HEK293T (cell line): Measurements from ENCODE around the gene CFTR.

Experiments
- CTCF ChIA-PET: fragments of 350-600 bp; formaldehyde crosslinking; extraction: SDS; loops from one replicate; lab custom pipeline; 2021; ENCODE audit warnings: antibody characterized with exemption, inconsistent platforms; lab: Yijun Ruan, JAX
- POLR2A ChIA-PET: fragments of 350-600 bp; formaldehyde crosslinking; extraction: SDS; loops from one replicate; lab custom pipeline; 2020; ENCODE audit warnings: antibody characterized with exemption, inconsistent platforms; lab: Yijun Ruan, JAX
- DNase-seq: peaks from one replicate; pipeline ENCODE4 v3.0.0; 2012; ENCODE audit warnings: mixed read lengths; ENCODE audit errors: extremely low spot score
- ARNT ChIP-seq: fragments of 450-650 bp; IDR thresholded peaks from 2 replicates; pipeline ENCODE4 v1.6.1; 2017; ENCODE audit warnings: mild to moderate bottlenecking
- BHLHE40 ChIP-seq: fragments of 450-650 bp; IDR thresholded peaks from 2 replicates; pipeline ENCODE4 v1.6.1; 2016; ENCODE audit warnings: mild to moderate bottlenecking, moderate library complexity, borderline replicate concordance
- CTBP1 ChIP-seq: fragments of 450-650 bp; IDR thresholded peaks from 2 replicates; pipeline ENCODE4 v1.6.1; 2016; ENCODE audit warnings: borderline replicate concordance
- ELF4 ChIP-seq: fragments of 450-650 bp; IDR thresholded peaks from 2 replicates; pipeline ENCODE4 v1.6.1; 2017; ENCODE audit warnings: antibody characterized with exemption
- FOXA1 ChIP-seq: fragments of 450-650 bp; IDR thresholded peaks from 2 replicates; pipeline ENCODE4 v1.6.1; 2016; ENCODE audit warnings: mild to moderate bottlenecking
- FOXK2 ChIP-seq: fragments of 450-650 bp; IDR thresholded peaks from 2 replicates; pipeline ENCODE4 v1.6.1; 2016; ENCODE audit warnings: mild to moderate bottlenecking
- FOXM1 ChIP-seq: fragments of 450-650 bp; IDR thresholded peaks from 2 replicates; pipeline ENCODE4 v1.6.1; 2017; ENCODE audit warnings: mild to moderate bottlenecking, borderline replicate concordance
- HDGF ChIP-seq: fragments of 450-650 bp; IDR thresholded peaks from 2 replicates; pipeline ENCODE4 v1.6.1; 2017; ENCODE audit warnings: antibody characterized with exemption, borderline replicate concordance
- L3MBTL2 ChIP-seq: fragments of 450-650 bp; conservative IDR thresholded peaks from 2 replicates; pipeline ENCODE4 v1.6.1; 2016; ENCODE audit warnings: mild to moderate bottlenecking
- LEF1 ChIP-seq: fragments of 450-650 bp; IDR thresholded peaks from 2 replicates; pipeline ENCODE4 v1.6.1; 2017; ENCODE audit warnings: mild to moderate bottlenecking, borderline replicate concordance
- NFRKB ChIP-seq: fragments of 450-650 bp; IDR thresholded peaks from 2 replicates; pipeline ENCODE4 v1.6.1; 2016; ENCODE audit warnings: mild to moderate bottlenecking, moderate library complexity
- SP1 ChIP-seq: fragments of 450-650 bp; IDR thresholded peaks from 2 replicates; pipeline ENCODE4 v1.6.1; 2017
- SUZ12 ChIP-seq: fragments of 450-650 bp; IDR thresholded peaks from 2 replicates; pipeline ENCODE4 v1.6.1; 2016; ENCODE audit warnings: mild to moderate bottlenecking
- TARDBP ChIP-seq: fragments of 450-650 bp; IDR thresholded peaks from 2 replicates; pipeline ENCODE4 v1.6.1; 2016
- ZNF384 ChIP-seq: fragments of 450-650 bp; IDR thresholded peaks from 2 replicates; pipeline ENCODE4 v1.6.1; 2016
- TF ChIP-seq, protein P1 (sequence below): fragments of 450-650 bp; IDR thresholded peaks from 2 replicates; pipeline ENCODE4 v1.6.1; 2016

Gene CFTR

DNA sequence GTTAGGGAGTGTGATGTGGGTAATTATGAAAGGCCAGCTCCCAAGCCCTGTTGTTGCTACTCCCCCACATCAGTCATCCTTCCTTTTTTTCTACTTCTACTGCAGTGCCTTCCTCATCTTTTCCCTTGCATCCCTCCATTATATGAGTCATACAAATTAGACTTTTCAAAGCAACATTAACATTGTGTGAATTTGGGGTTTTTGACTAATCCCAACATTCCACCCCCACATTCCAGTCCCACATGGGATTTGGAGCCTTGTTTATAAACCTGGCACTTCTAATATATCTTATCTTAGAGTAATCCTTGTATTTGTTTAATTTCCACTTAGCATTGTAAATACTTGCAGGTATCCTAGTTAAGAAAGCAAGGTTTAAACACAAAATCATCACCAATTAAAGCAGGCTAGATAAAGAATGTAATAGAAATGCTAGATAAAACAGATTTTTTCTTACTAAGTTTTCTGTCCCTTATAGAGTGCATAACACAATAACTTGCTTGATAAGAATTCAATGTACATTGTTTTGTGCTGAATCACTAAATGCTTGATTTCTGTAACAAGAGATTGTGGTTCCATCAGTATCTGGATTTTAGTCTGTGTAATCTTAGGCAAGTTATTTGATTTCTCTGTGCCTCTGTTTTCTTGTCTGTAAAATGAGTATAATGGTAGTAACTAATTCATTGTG is 165.8 kb downstream of the CFTR start:
- ChIA-PET POLR2A (no interaction called here), CTCF (no interaction called here)
- TF ChIP-seq FOXK2 (no peak), ZNF384 (no peak), HDGF (no peak), BHLHE40 (no peak), CTBP1 (no peak)
- no peak for DNase-seq

DNA sequence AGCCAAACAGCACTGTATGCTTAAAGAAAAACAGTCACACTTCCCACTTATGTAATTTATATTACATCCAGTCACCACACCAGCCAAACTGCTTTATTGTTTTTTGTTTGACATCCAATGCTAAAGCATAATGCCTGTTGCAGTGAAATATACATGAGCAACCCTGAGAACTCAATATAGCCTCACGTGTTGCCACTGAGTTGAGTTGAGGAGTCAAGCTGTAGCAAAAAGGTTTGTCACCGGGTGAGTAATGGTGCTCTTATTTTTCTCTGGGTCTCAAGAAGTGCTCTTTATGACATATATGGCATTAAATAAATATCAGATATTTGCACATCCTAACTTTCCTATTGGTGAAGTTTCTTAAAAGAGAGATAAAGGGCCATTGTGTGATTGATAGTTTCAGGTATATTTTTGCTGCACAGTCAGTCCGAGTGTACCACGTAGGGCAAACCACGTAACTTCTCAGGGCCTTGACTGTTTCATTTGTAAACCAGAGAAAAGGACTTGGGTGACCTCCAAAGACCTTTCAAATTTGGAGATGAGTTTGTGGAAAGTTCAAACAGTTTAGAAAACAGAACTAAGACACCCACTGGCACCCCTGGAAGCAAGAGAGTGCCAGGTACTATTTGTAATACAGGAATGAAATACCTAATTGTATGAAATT is 168.5 kb downstream of the CFTR start:
- TF ChIP-seq SUZ12, result no peak
- no peak for DNase-seq
- ChIA-PET POLR2A (no interaction called here), CTCF (no interaction called here)

DNA sequence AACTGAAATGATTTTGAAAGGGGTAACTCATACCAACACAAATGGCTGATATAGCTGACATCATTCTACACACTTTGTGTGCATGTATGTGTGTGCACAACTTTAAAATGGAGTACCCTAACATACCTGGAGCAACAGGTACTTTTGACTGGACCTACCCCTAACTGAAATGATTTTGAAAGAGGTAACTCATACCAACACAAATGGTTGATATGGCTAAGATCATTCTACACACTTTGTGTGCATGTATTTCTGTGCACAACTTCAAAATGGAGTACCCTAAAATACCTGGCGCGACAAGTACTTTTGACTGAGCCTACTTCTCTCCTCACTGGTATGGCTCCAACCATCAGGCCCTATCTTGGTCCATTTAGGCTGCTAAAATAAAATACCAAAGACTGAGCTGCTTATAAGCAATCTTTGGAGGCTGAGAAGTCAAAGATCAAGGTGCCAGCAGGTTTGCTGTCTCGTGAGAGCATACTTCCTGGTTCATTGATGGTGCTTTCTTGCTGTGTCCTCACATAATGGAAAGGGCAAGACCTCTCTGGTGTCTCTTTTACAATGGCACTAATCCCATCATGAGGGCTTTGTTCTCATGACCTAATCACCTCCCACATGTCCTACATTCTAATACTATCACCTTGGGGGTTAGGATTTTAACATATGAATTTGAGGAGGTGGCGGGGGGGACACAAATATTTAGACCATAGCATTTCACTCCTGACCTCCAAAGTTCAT is 173.3 kb downstream of the CFTR start:
- TF ChIP-seq CTBP1 (no peak), ARNT (no peak), SP1 (no peak), ZNF384 (no peak)
- ChIA-PET CTCF (no interaction called here), POLR2A (no interaction called here)
- no peak for DNase-seq

DNA sequence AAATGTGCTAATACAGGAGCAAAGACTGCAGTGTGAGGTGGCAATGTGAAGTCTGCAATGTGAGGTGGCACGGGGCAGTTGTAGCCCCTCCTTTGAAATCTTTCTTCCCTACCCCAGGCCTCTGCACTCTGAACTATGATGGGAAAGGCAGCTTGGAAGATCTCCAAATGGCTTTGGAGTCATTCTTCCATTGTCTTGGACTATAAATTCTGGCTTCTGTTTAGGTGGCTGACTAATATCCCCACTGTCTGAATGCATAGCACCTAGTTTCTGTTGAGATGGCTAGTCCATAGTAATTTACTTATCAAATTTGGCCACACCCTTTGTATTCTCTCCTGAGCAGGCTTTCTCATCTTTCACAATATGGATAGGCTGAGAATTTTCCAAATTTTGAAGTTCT is 175.0 kb downstream of the CFTR start:
- TF ChIP-seq BHLHE40 (no peak), ARNT (no peak)
- ChIA-PET CTCF (no interaction called here), POLR2A (no interaction called here)
- DNase-seq, result no peak

DNA sequence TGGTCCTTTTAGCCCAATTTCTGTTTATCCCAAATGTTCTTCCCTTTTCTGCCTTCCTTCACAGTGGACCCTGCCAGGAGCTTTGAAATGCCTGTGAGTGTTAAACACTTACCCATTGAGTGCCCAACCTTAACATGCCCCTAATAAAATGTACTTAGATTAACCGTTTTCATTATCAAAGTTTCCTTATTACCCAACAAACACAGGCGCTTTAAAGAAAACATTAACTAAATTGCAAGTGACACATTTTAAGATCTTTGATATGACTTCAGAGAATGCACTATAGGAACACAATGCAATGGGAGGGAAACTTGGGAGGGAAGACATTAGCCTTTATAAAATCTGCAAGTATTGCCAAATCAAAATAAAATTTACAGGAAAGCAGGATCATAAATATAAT is 177.0 kb downstream of the CFTR start:
- TF ChIP-seq SP1, result no peak
- TF ChIP-seq FOXK2, result no peak
- no peak for TF ChIP-seq LEF1
- no peak for TF ChIP-seq ELF4
- TF ChIP-seq ARNT, result no peak
- no peak for TF ChIP-seq SUZ12
- TF ChIP-seq FOXA1, result no peak
- no peak for TF ChIP-seq HDGF
- TF ChIP-seq ZNF384, result no peak
- no peak for TF ChIP-seq BHLHE40
- TF ChIP-seq NFRKB, result no peak
- TF ChIP-seq, protein P1, sequence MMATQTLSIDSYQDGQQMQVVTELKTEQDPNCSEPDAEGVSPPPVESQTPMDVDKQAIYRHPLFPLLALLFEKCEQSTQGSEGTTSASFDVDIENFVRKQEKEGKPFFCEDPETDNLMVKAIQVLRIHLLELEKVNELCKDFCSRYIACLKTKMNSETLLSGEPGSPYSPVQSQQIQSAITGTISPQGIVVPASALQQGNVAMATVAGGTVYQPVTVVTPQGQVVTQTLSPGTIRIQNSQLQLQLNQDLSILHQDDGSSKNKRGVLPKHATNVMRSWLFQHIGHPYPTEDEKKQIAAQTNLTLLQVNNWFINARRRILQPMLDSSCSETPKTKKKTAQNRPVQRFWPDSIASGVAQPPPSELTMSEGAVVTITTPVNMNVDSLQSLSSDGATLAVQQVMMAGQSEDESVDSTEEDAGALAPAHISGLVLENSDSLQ, result no peak
- no peak for TF ChIP-seq TARDBP
- no peak for TF ChIP-seq FOXM1
- no peak for TF ChIP-seq CTBP1
- no peak for TF ChIP-seq L3MBTL2
- ChIA-PET CTCF (no interaction called here), POLR2A (no interaction called here)
- DNase-seq, result no peak

DNA sequence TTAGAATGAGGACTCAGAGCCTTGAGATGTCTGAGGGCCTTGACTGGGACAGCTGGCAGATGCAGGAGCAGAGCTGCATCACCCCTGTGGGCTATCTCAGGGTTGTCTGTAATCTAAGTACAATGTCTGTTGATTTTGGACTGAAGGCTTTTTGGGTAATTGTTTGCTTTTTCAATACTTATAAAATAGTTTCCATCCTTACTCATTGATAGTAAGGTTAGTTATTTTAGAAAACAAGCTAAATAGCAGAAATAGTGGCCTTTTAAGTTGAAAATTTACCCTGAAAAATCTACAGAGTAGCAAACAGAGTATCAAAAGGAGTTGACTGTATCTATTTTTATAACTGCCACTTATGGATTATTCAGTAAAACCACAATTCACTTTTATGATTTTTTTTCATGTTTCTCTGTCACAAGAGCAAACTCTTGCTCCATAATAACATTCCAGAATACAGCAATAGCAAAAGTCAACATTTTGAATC is 179.7 kb downstream of the CFTR start:
- CTCF ChIA-PET, result no interaction called here
- DNase-seq, result no peak
- TF ChIP-seq FOXA1, result no peak
- TF ChIP-seq CTBP1, result no peak
- TF ChIP-seq, protein P1, result no peak
- no peak for TF ChIP-seq ARNT
- no peak for TF ChIP-seq ZNF384
- no peak for TF ChIP-seq ELF4
- no peak for TF ChIP-seq BHLHE40
- no peak for TF ChIP-seq SUZ12
- no peak for TF ChIP-seq SP1
- no peak for TF ChIP-seq L3MBTL2
- TF ChIP-seq FOXK2, result no peak
- TF ChIP-seq FOXM1, result no peak
- POLR2A ChIA-PET, result interaction anchor here (0.7 kb wide), 1 partner anchor 192 kb away, joined by 3 read pairs; no protein-coding TSS in a partner anchor

DNA sequence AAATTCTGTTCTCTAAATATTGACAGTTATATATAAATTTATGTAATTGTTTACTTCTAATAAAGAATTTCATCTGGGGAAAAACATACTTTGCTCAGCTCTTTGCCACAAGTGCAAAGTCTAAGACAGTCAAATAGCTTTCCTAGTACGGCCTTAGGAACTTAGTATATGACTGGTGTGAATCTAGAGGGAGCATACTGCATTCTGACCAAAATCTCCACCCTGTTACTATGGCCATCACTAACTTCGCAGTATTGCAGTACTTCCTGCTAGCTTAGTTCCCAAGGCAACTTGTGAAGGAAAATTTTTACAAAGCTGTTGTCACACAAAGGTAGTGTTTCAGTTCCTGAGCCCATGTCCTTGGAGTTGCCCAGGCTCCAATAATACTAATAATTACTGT is 181.5 kb downstream of the CFTR start:
- DNase-seq, result no peak
- TF ChIP-seq BHLHE40 (no peak), L3MBTL2 (no peak), FOXK2 (no peak), HDGF (no peak), ZNF384 (no peak), TARDBP (no peak), CTBP1 (no peak)
- ChIA-PET CTCF (no interaction called here), POLR2A (no interaction called here)
